HCT116 (cell line): ENCODE measurements around the gene RGS17. TPM values are rescaled to one million over a fixed set of nuclear protein-coding genes. Genes with fewer than 3 reads are reported as not detected.
A peak's percentile ranks its signal among the peaks of the same experiment; 100 is the strongest.

Source experiments
- ATAC-seq: fragments of 200-7000 bp; cut with Tn5 transposase; 2 replicates; pipeline ENCODE4 v1.9.1; 2020; ENCODE audit warnings: mild to moderate bottlenecking, moderate library complexity
- BruUV-seq: library from RNA; stranded (reverse); fragments of 400-500 nt; replicated peaks from 2 replicates; lab custom pipeline; 2021; lab: Mats Ljungman, UMichigan
- CTCF ChIA-PET: fragments of 300-600 bp; sonication (Branson Sonifier 250); formaldehyde crosslinking; loops from one replicate; lab custom pipeline; 2021; ENCODE audit warnings: antibody characterized with exemption; lab: Charles Lee
- POLR2A ChIA-PET: fragments of 300-600, 350-600 bp; sonication (Branson Sonifier 250); formaldehyde crosslinking; loops from one replicate; lab custom pipeline; 2021; ENCODE audit warnings: antibody characterized with exemption; lab: Charles Lee
- RAD21 ChIA-PET, 2 experiments: fragments of 300-600 bp; sonication (Branson Sonifier 250); formaldehyde crosslinking; loops; one replicate each; lab custom pipeline; 2023; ENCODE audit warnings: low total read pairs in 2 of 2; ENCODE audit not compliant: uncharacterized antibody in 2 of 2, unreplicated experiment in 2 of 2, low non-redundant PET in 1 of 2; lab: Charles Lee
- DNase-seq: peaks from one replicate; pipeline ENCODE4 v3.0.0-alpha.2; 2010; ENCODE audit warnings: low read depth, low spot score
- H2AFZ ChIP-seq: fragments of 200-600 bp; shearing (Covaris generic), sonication (generic); 2 replicates; pipeline ENCODE4 v1.6.1; 2017; ENCODE audit warnings: low read depth, mixed run types, mixed read lengths, antibody characterized with exemption, low read length; ENCODE audit not compliant: poor library complexity, severe bottlenecking
- H3K27ac ChIP-seq: 2 replicates; pipeline ENCODE4 v1.5.1; 2012; ENCODE audit warnings: low read depth, low read length
- H3K27me3 ChIP-seq: fragments of 200-600 bp; sonication (generic); 2 replicates; pipeline ENCODE4 v1.6.1; 2016; ENCODE audit warnings: mixed run types, low read length, mixed read lengths; ENCODE audit not compliant: insufficient read depth
- H3K36me3 ChIP-seq, 2 experiments: fragments of 200-500 bp in 1 of 2; fragments of 200-600 bp in 1 of 2; sonication (Bioruptor generic) in 1 of 2; sonication (generic) in 1 of 2; 2 replicates each; pipeline versions ENCODE4 v1.5.1 to v1.6.1; 2014 to 2016; ENCODE audit warnings: low read length in 2 of 2, inconsistent platforms in 1 of 2, mixed read lengths in 1 of 2, mixed run types in 1 of 2; ENCODE audit not compliant: insufficient read depth in 2 of 2, control insufficient read depth in 1 of 2
- H3K4me1 ChIP-seq, 2 experiments: fragments of 200-600 bp in 1 of 2; sonication (generic) in 1 of 2; 2 replicates each; pipeline versions ENCODE4 v1.5.1 to v1.6.1; 2012 to 2017; ENCODE audit warnings: low read length in 2 of 2, inconsistent platforms in 1 of 2, mild to moderate bottlenecking in 1 of 2, mixed read lengths in 1 of 2, mixed run types in 1 of 2, moderate library complexity in 1 of 2; ENCODE audit not compliant: insufficient read depth in 2 of 2, control insufficient read depth in 1 of 2
- H3K4me2 ChIP-seq: fragments of 200-600 bp; sonication (generic); 2 replicates; pipeline ENCODE4 v1.6.1; 2017; ENCODE audit warnings: mixed run types, low read length, mixed read lengths
- H3K4me3 ChIP-seq, 2 experiments: fragments of 200-600 bp in 1 of 2; sonication (generic) in 1 of 2; replicated peaks in 1 of 2; 2 replicates each; pipeline ENCODE4 v1.5.1; 2011 to 2016; ENCODE audit warnings: low read length in 2 of 2, control low read depth in 1 of 2, low read depth in 1 of 2, mild to moderate bottlenecking in 1 of 2, mixed read lengths in 1 of 2, mixed run types in 1 of 2
- H3K79me2 ChIP-seq: fragments of 200-600 bp; sonication (generic); 2 replicates; pipeline ENCODE4 v1.6.1; 2017; ENCODE audit warnings: mild to moderate bottlenecking, mixed run types, low read length, moderate library complexity, mixed read lengths; ENCODE audit not compliant: insufficient read depth
- H3K9ac ChIP-seq: fragments of 200-600 bp; sonication (generic); 2 replicates; pipeline ENCODE4 v1.6.1; 2016; ENCODE audit warnings: low read length, mixed read lengths
- H3K9me2 ChIP-seq: fragments of 200-600 bp; sonication (generic), shearing (Covaris generic); 2 replicates; pipeline ENCODE4 v1.6.1; 2017; ENCODE audit warnings: mixed run types, mild to moderate bottlenecking, moderate library complexity; ENCODE audit not compliant: insufficient read depth
- H3K9me3 ChIP-seq, 2 experiments: fragments of 200-500 bp in 1 of 2; fragments of 200-600 bp in 1 of 2; sonication (Bioruptor generic) in 1 of 2; sonication (generic) in 1 of 2; 2 replicates each; pipeline ENCODE4 v1.6.1; 2014 to 2017; ENCODE audit warnings: low read length in 2 of 2, mixed read lengths in 2 of 2, inconsistent platforms in 1 of 2, low read depth in 1 of 2, mild to moderate bottlenecking in 1 of 2, mixed run types in 1 of 2, moderate library complexity in 1 of 2; ENCODE audit not compliant: control insufficient read depth in 1 of 2, insufficient read depth in 1 of 2
- H4K20me1 ChIP-seq: fragments of 200-600 bp; sonication (generic), shearing (Covaris generic); 2 replicates; pipeline ENCODE4 v1.6.1; 2017; ENCODE audit warnings: mixed run types, mild to moderate bottlenecking, moderate library complexity; ENCODE audit not compliant: insufficient read depth
- CBX3 ChIP-seq: IDR thresholded peaks from 2 replicates; pipeline ENCODE4 v1.6.1; 2012; ENCODE audit warnings: low read depth
- CEBPB ChIP-seq: IDR thresholded peaks from 2 replicates; pipeline ENCODE4 v1.6.1; 2012; ENCODE audit warnings: low read depth
- CTCF ChIP-seq, 3 experiments: fragments of 200-600 bp in 1 of 3; sonication (generic) in 1 of 3; IDR thresholded peaks in 2 of 3; conservative IDR thresholded peaks in 1 of 3; 2 replicates each; pipeline ENCODE4 v1.5.1; 2012 to 2017; ENCODE audit warnings: low read depth in 2 of 3, low read length in 2 of 3, antibody characterized with exemption in 1 of 3, borderline replicate concordance in 1 of 3, control low read depth in 1 of 3, mild to moderate bottlenecking in 1 of 3, mixed read lengths in 1 of 3, mixed run types in 1 of 3, moderate library complexity in 1 of 3; ENCODE audit not compliant: insufficient read depth in 1 of 3
- EZH2 ChIP-seq: fragments of 200-600 bp; sonication (generic); IDR thresholded peaks from 2 replicates; pipeline ENCODE4 v1.6.1; 2017; ENCODE audit warnings: antibody characterized with exemption, mixed run types
- EZH2phosphoT487 ChIP-seq: fragments of 200-600 bp; IDR thresholded peaks from 2 replicates; pipeline ENCODE4 v1.6.1; 2018; ENCODE audit warnings: antibody characterized with exemption, borderline replicate concordance
- POLR2AphosphoS5 ChIP-seq: IDR thresholded peaks from 2 replicates; pipeline ENCODE4 v1.6.1; 2011; ENCODE audit warnings: mild to moderate bottlenecking, low read depth, low read length, moderate library complexity
- RAD21 ChIP-seq: IDR thresholded peaks from 2 replicates; pipeline ENCODE4 v1.6.1; 2012; ENCODE audit warnings: low read depth, mild to moderate bottlenecking
- SP1 ChIP-seq: IDR thresholded peaks from 2 replicates; pipeline ENCODE4 v1.6.1; 2012; ENCODE audit warnings: low read depth
- ZBTB33 ChIP-seq: IDR thresholded peaks from 2 replicates; pipeline ENCODE4 v1.6.1; 2011; ENCODE audit warnings: mild to moderate bottlenecking, low read length, moderate library complexity; ENCODE audit not compliant: insufficient replicate concordance; ENCODE audit errors: extremely low read depth
- ZFX ChIP-seq: fragments of 450-650 bp; IDR thresholded peaks from 2 replicates; pipeline ENCODE4 v1.6.1; 2017
- intact Hi-C: fragments of 100-400 bp; cut with micrococcal nuclease; formaldehyde crosslinking; loops from 2 replicates; pipeline ENCODE4 v1.10.0; 2022
- total RNA-seq: library from RNA; stranded (reverse); gene quantifications from one replicate; pipeline ENCODE4 v1.2.1, GENCODE V29; 2021; ENCODE audit not compliant: unreplicated experiment

RGS17 gene
- total RNA-seq, 1 experiment from 2014 or later: 3.9 TPM

- TF ChIP-seq RAD21 (no peak), CEBPB (no peak), SP1 (no peak)
These were observed 149.9 kb downstream of the RGS17 start (continued) for GRCh38 chr6:152981219-152981618.

GRCh38 chr6:152980656-152981055 is 150.4 kb downstream of the RGS17 start:
- Histone ChIP-seq H3K4me2 (peak overlapping the region; percentile 91), H3K36me3 (peaks cover 10 to 37% of the 10 kb centered on the region in 2 experiments; a peak in 3 of 4 replicates), H3K9me2 (no peaks in the 10 kb centered on the region), H3K9me3 (no peaks in the 10 kb centered on the region), H3K27ac (no peak overlapping the region), H3K4me1 (peaks cover 8 to 28% of the 10 kb centered on the region in 2 experiments; a peak in 3 of 4 replicates), H2AFZ (no peak overlapping the region), H4K20me1 (peaks cover 18% of the 10 kb centered on the region; the same call in 1 of the 2 replicates), H3K27me3 (no peaks in the 10 kb centered on the region), H3K9ac (peak overlapping the region; percentile 99), H3K79me2 (peaks cover 93% of the 10 kb centered on the region), H3K4me3 (peak overlapping the region; percentile 93 to 94)
- TF ChIP-seq CTCF (IDR thresholded peaks at IDR 0.05 in 2 of 3, conservative IDR thresholded peaks at IDR 0.05 in 1 of 3; ENCODE audit: borderline replicate concordance in 1 of 3, insufficient read depth in 1 of 3, low read depth in 2 of 3, low read length in 2 of 3) (no peak), SP1 (no peak), EZH2 (no peak), ZBTB33 (no peak), ZFX (no peak), CBX3 (no peak), POLR2AphosphoS5 (no peak), EZH2phosphoT487 (no peak)
- DNase-seq (no peak), ATAC-seq (no peak)
- POLR2A ChIA-PET: no interaction called here
- RAD21 ChIA-PET: no interaction called here
- CTCF ChIA-PET: no interaction called here
- no TSS peak for BruUV-seq
- intact Hi-C loops: no loop called here
